Activated T-cell treated with anti-CD3 and anti-CD28 coated beads, Interleukin-2, amount 50 U/mL, for 4 hours (primary cell): Measurements from ENCODE around the gene MYRIP. TPM values are rescaled to one million over a fixed set of nuclear protein-coding genes. Genes with fewer than 3 reads are reported as not detected.

Source experiments
- ATAC-seq, 2 donors: fragments of 200-7000 bp; cut with Tn5 transposase; one replicate each; pipeline ENCODE4 v1.10.0; 2021
- DNase-seq: peaks from one replicate; pipeline ENCODE4 v3.0.0-alpha.2; 2020
- H3K27me3 Mint-ChIP-seq: one replicate; pipeline ENCODE4 v1.8.0; 2021; ENCODE audit warnings: low read depth, mixed read lengths
- H3K36me3 Mint-ChIP-seq: one replicate; pipeline ENCODE4 v1.8.0; 2022; ENCODE audit warnings: mixed read lengths; ENCODE audit not compliant: insufficient read depth
- H3K4me1 Mint-ChIP-seq: one replicate; pipeline ENCODE4 v1.8.0; 2021; ENCODE audit warnings: low read depth, mixed read lengths
- H3K4me3 Mint-ChIP-seq: one replicate; pipeline ENCODE4 v1.8.0; 2021; ENCODE audit warnings: mild to moderate bottlenecking, moderate library complexity, mixed read lengths
- H3K9me3 Mint-ChIP-seq: one replicate; pipeline ENCODE4 v1.8.0; 2021; ENCODE audit warnings: mixed read lengths
- total RNA-seq, 3 donors: library from RNA; stranded (reverse); gene quantifications; one replicate each; pipeline ENCODE4 v1.2.1, GENCODE V29; 2021

The MYRIP gene
- total RNA-seq, 3 donors from 2014 or later, result not detected

- ATAC-seq, result no peak
- DNase-seq, result no peak
- Mint-ChIP-seq H3K27me3 (no peaks in the 10 kb centered on the region), H3K9me3 (no peaks in the 10 kb centered on the region), H3K4me1 (peaks cover 7% of the 10 kb centered on the region), H3K36me3 (no peaks in the 10 kb centered on the region), H3K4me3 (no peak overlapping the region)
Measured at GRCh38 chr3:40200692-40201316, 391.4 kb downstream of the MYRIP start.

GRCh38 chr3:40201770-40202169 is 392.4 kb downstream of the MYRIP start:
- no peak overlapping the region for H3K4me3 Mint-ChIP-seq
- no peaks in the 10 kb centered on the region for H3K36me3 Mint-ChIP-seq
- no peak for ATAC-seq
- no peaks in the 10 kb centered on the region for H3K9me3 Mint-ChIP-seq
- DNase-seq, result no peak
- H3K4me1 Mint-ChIP-seq, result peaks cover 7% of the 10 kb centered on the region
- H3K27me3 Mint-ChIP-seq, result no peaks in the 10 kb centered on the region

- Mint-ChIP-seq H3K36me3 (no peaks in the 10 kb centered on the region), H3K4me3 (no peak overlapping the region), H3K27me3 (no peaks in the 10 kb centered on the region), H3K9me3 (no peaks in the 10 kb centered on the region), H3K4me1 (no peaks in the 10 kb centered on the region)
- ATAC-seq, result no peak
- DNase-seq, result no peak
Measured at GRCh38 chr3:40206522-40206921, 397.1 kb downstream of the MYRIP start.

- DNase-seq (no peak), ATAC-seq (no peak)
- H3K9me3 Mint-ChIP-seq, result no peaks in the 10 kb centered on the region
- no peaks in the 10 kb centered on the region for H3K27me3 Mint-ChIP-seq
- no peaks in the 10 kb centered on the region for H3K4me1 Mint-ChIP-seq
- H3K4me3 Mint-ChIP-seq, result no peak overlapping the region
- H3K36me3 Mint-ChIP-seq, result no peaks in the 10 kb centered on the region
Measured at GRCh38 chr3:40207796-40208195, 398.4 kb downstream of the MYRIP start.

GRCh38 chr3:40208251-40208650 is 398.8 kb downstream of the MYRIP start:
- DNase-seq, result no peak
- Mint-ChIP-seq H3K36me3 (no peaks in the 10 kb centered on the region), H3K4me1 (no peaks in the 10 kb centered on the region), H3K4me3 (no peak overlapping the region), H3K9me3 (no peaks in the 10 kb centered on the region), H3K27me3 (no peaks in the 10 kb centered on the region)
- ATAC-seq, result no peak

- no peak for ATAC-seq
- Mint-ChIP-seq H3K9me3 (no peaks in the 10 kb centered on the region), H3K4me1 (no peaks in the 10 kb centered on the region), H3K36me3 (no peaks in the 10 kb centered on the region), H3K27me3 (no peaks in the 10 kb centered on the region), H3K4me3 (no peak overlapping the region)
- no peak for DNase-seq
Measured at GRCh38 chr3:40211579-40211978, 402.2 kb downstream of the MYRIP start.

- no peaks in the 10 kb centered on the region for H3K27me3 Mint-ChIP-seq
- H3K4me1 Mint-ChIP-seq, result no peaks in the 10 kb centered on the region
- no peak for DNase-seq
- H3K4me3 Mint-ChIP-seq, result no peak overlapping the region
- no peaks in the 10 kb centered on the region for H3K36me3 Mint-ChIP-seq
- ATAC-seq, result no peak
- H3K9me3 Mint-ChIP-seq, result no peaks in the 10 kb centered on the region
Measured at GRCh38 chr3:40213556-40213955, 404.1 kb downstream of the MYRIP start.

GRCh38 chr3:40215015-40215414 is 405.6 kb downstream of the MYRIP start:
- H3K27me3 Mint-ChIP-seq, result no peaks in the 10 kb centered on the region
- DNase-seq (no peak), ATAC-seq (no peak)
- no peaks in the 10 kb centered on the region for H3K4me1 Mint-ChIP-seq
- H3K36me3 Mint-ChIP-seq, result no peaks in the 10 kb centered on the region
- no peak overlapping the region for H3K4me3 Mint-ChIP-seq
- no peaks in the 10 kb centered on the region for H3K9me3 Mint-ChIP-seq

GRCh38 chr3:40216471-40216870 is 407.1 kb downstream of the MYRIP start:
- no peak for DNase-seq
- no peaks in the 10 kb centered on the region for H3K4me1 Mint-ChIP-seq

GRCh38 chr3:40223856-40224255 is 414.4 kb downstream of the MYRIP start:
- DNase-seq (no peak), ATAC-seq (no peak)
- no peak overlapping the region for H3K4me3 Mint-ChIP-seq
- H3K4me1 Mint-ChIP-seq, result no peaks in the 10 kb centered on the region
- no peaks in the 10 kb centered on the region for H3K36me3 Mint-ChIP-seq
- no peaks in the 10 kb centered on the region for H3K9me3 Mint-ChIP-seq
- H3K27me3 Mint-ChIP-seq, result no peaks in the 10 kb centered on the region

More at GRCh38 chr3:40216471-40216870, 407.1 kb downstream of the MYRIP start:
- Mint-ChIP-seq H3K36me3 (no peaks in the 10 kb centered on the region), H3K4me3 (no peak overlapping the region), H3K27me3 (no peaks in the 10 kb centered on the region), H3K9me3 (no peaks in the 10 kb centered on the region)
- ATAC-seq, result no peak

- Mint-ChIP-seq H3K4me1 (no peaks in the 10 kb centered on the region), H3K36me3 (no peaks in the 10 kb centered on the region), H3K9me3 (no peaks in the 10 kb centered on the region), H3K27me3 (no peaks in the 10 kb centered on the region), H3K4me3 (no peak overlapping the region)
- DNase-seq (no peak), ATAC-seq (no peak)
Measured at GRCh38 chr3:40224796-40225515, 415.5 kb downstream of the MYRIP start.

GRCh38 chr3:40226636-40227035 is 417.2 kb downstream of the MYRIP start:
- no peak for ATAC-seq
- no peak overlapping the region for H3K4me3 Mint-ChIP-seq
- DNase-seq, result no peak
- H3K27me3 Mint-ChIP-seq, result no peaks in the 10 kb centered on the region
- H3K4me1 Mint-ChIP-seq, result no peaks in the 10 kb centered on the region
- H3K9me3 Mint-ChIP-seq, result no peaks in the 10 kb centered on the region
- no peaks in the 10 kb centered on the region for H3K36me3 Mint-ChIP-seq

- Mint-ChIP-seq H3K36me3 (peaks cover 5% of the 10 kb centered on the region), H3K27me3 (no peaks in the 10 kb centered on the region), H3K4me1 (no peaks in the 10 kb centered on the region), H3K9me3 (no peaks in the 10 kb centered on the region), H3K4me3 (no peak overlapping the region)
- ATAC-seq (no peak), DNase-seq (no peak)
Measured at GRCh38 chr3:40228792-40229350, 419.5 kb downstream of the MYRIP start.

GRCh38 chr3:40229386-40229785 is 420.0 kb downstream of the MYRIP start:
- Mint-ChIP-seq H3K9me3 (no peaks in the 10 kb centered on the region), H3K4me3 (no peak overlapping the region), H3K4me1 (no peaks in the 10 kb centered on the region), H3K36me3 (peaks cover 10% of the 10 kb centered on the region), H3K27me3 (no peaks in the 10 kb centered on the region)
- ATAC-seq (no peak), DNase-seq (no peak)

- H3K27me3 Mint-ChIP-seq, result no peaks in the 10 kb centered on the region
- ATAC-seq, result no peak
- peaks cover 12% of the 10 kb centered on the region for H3K36me3 Mint-ChIP-seq
- DNase-seq, result no peak
- no peak overlapping the region for H3K4me3 Mint-ChIP-seq
- H3K9me3 Mint-ChIP-seq, result no peaks in the 10 kb centered on the region
- no peaks in the 10 kb centered on the region for H3K4me1 Mint-ChIP-seq
Measured at GRCh38 chr3:40229963-40230362, 420.6 kb downstream of the MYRIP start.
